ENCODE data around the gene OVAAL.

Gene OVAAL

GRCh38 chr1:180610556-180611015 lies 51.8 kb downstream of the OVAAL start:
- no peak for DNase-seq

GRCh38 chr1:180611016-180611930 lies 52.5 kb downstream of the OVAAL start:
- no peak for DNase-seq

- no peak for DNase-seq
Observed at GRCh38 chr1:180612632-180613031, 53.9 kb downstream of the OVAAL start.

GRCh38 chr1:180614730-180615129 lies 56.0 kb downstream of the OVAAL start:
- peak; percentile 28 for DNase-seq

GRCh38 chr1:180615493-180616290 lies 56.9 kb downstream of the OVAAL start:
- DNase-seq: no peak
